B cell (primary cell): ENCODE results near the gene GIPC3. TPM values are rescaled to one million over a fixed set of nuclear protein-coding genes. Genes with fewer than 3 reads are reported as not detected.

Experiments used
- ATAC-seq: fragments of 200-7000 bp; cut with Tn5 transposase; one replicate; pipeline ENCODE4 v1.10.0; 2021; ENCODE audit warnings: low read depth, mild to moderate bottlenecking, moderate number of reproducible peaks, moderate library complexity
- CTCF ChIA-PET: fragments of 350-600 bp; sonication (Branson Sonifier 250); formaldehyde crosslinking; loops from one replicate; lab custom pipeline; 2021; ENCODE audit warnings: antibody characterized with exemption, inconsistent platforms; lab: Charles Lee
- POLR2A ChIA-PET: fragments of 350-600 bp; sonication (Branson Sonifier 250); formaldehyde crosslinking; loops from one replicate; lab custom pipeline; 2021; ENCODE audit warnings: antibody characterized with exemption; lab: Charles Lee
- DNase-seq: peaks from one replicate; pipeline ENCODE4 v3.0.0; 2013
- H2AFZ ChIP-seq: 2 replicates; pipeline ENCODE4 v1.6.1; 2012; ENCODE audit warnings: mild to moderate bottlenecking, low read depth, low read length; ENCODE audit not compliant: insufficient read depth, poor library complexity, severe bottlenecking
- H3K27ac ChIP-seq, 2 donors: 1 replicate in 1 of 2; 2 replicates in 1 of 2; pipeline ENCODE4 v1.5.1; 2012 to 2013; ENCODE audit warnings: low read length in 2 of 2, mild to moderate bottlenecking in 2 of 2, moderate library complexity in 1 of 2
- H3K27me3 ChIP-seq, 4 experiments: fragments of 200-600 bp in 1 of 4; sonication (generic) in 1 of 4; replicated peaks in 1 of 4; 1 replicate in 2 of 4; 2 replicates in 2 of 4; pipeline versions ENCODE4 v1.6.1 to v1.7.0; 2013 to 2016; ENCODE audit warnings: low read length in 3 of 4, mild to moderate bottlenecking in 2 of 4, mixed read lengths in 1 of 4, moderate library complexity in 1 of 4; ENCODE audit not compliant: insufficient read depth in 4 of 4, control insufficient read depth in 3 of 4; ENCODE audit errors: control extremely low read depth in 1 of 4
- H3K36me3 ChIP-seq, 2 experiments: replicated peaks in 1 of 2; 1 replicate in 1 of 2; 2 replicates in 1 of 2; pipeline versions ENCODE4 v1.6.1 to v1.7.1; 2013; ENCODE audit warnings: low read length in 1 of 2; ENCODE audit not compliant: insufficient read depth in 2 of 2, control insufficient read depth in 1 of 2; ENCODE audit errors: control extremely low read depth in 1 of 2, extremely low read depth in 1 of 2
- H3K4me1 ChIP-seq, 2 donors: fragments of 200-600 bp in 1 of 2; sonication (generic) in 1 of 2; 1 replicate in 1 of 2; 2 replicates in 1 of 2; pipeline versions ENCODE4 v1.5.1 to v1.6.1; 2013 to 2017; ENCODE audit warnings: low read length in 2 of 2; ENCODE audit not compliant: control insufficient read depth in 2 of 2, insufficient read depth in 2 of 2
- H3K4me2 ChIP-seq: replicated peaks from 2 replicates; pipeline ENCODE3; 2012; ENCODE audit warnings: mild to moderate bottlenecking, low read depth, low read length; ENCODE audit not compliant: poor library complexity, severe bottlenecking
- H3K4me3 ChIP-seq, 5 experiments: fragments of 200-600 bp in 1 of 5; sonication (generic) in 1 of 5; 1 replicate in 3 of 5; 2 replicates in 2 of 5; pipeline versions ENCODE4 v1.5.1 to v1.7.0; 2011 to 2016; ENCODE audit warnings: low read length in 4 of 5, mild to moderate bottlenecking in 4 of 5, low read depth in 2 of 5, control low read depth in 1 of 5, moderate library complexity in 1 of 5; ENCODE audit not compliant: insufficient read depth in 1 of 5; ENCODE audit errors: control extremely low read depth in 1 of 5, extremely low read depth in 1 of 5
- H3K79me2 ChIP-seq: fragments of 200-600 bp; sonication (generic); one replicate; pipeline ENCODE4 v1.6.0; 2016; ENCODE audit warnings: low read length; ENCODE audit not compliant: control insufficient read depth, insufficient read depth
- H3K9ac ChIP-seq: fragments of 200-600 bp; sonication (generic); 2 replicates; pipeline ENCODE4 v1.6.1; 2017; ENCODE audit warnings: mild to moderate bottlenecking, low read length, moderate library complexity
- H3K9me3 ChIP-seq, 3 donors: one replicate each; pipeline versions ENCODE4 v1.6.1 to v1.7.1; 2013; ENCODE audit warnings: low read length in 2 of 3; ENCODE audit not compliant: control insufficient read depth in 2 of 3, insufficient read depth in 1 of 3; ENCODE audit errors: control extremely low read depth in 1 of 3
- H4K20me1 ChIP-seq: 2 replicates; pipeline ENCODE4 v1.6.0; 2012; ENCODE audit warnings: mild to moderate bottlenecking, low read length; ENCODE audit not compliant: insufficient read depth, control insufficient read depth, poor library complexity, severe bottlenecking
- H3K27ac Mint-ChIP-seq: one replicate; pipeline ENCODE4 v1.8.0; 2021; ENCODE audit warnings: mixed read lengths
- H3K27me3 Mint-ChIP-seq: one replicate; pipeline ENCODE4 v1.8.0; 2021; ENCODE audit warnings: mixed read lengths
- H3K4me1 Mint-ChIP-seq: one replicate; pipeline ENCODE4 v1.8.0; 2021; ENCODE audit warnings: mixed read lengths
- H3K4me3 Mint-ChIP-seq: one replicate; pipeline ENCODE4 v1.8.0; 2021; ENCODE audit warnings: mixed read lengths
- H3K9me3 Mint-ChIP-seq: one replicate; pipeline ENCODE4 v1.8.0; 2022; ENCODE audit warnings: mixed read lengths; ENCODE audit not compliant: insufficient read depth
- EZH2 ChIP-seq: IDR thresholded peaks from 2 replicates; pipeline ENCODE4 v1.6.1; 2012; ENCODE audit warnings: borderline replicate concordance, low read depth, mild to moderate bottlenecking, moderate library complexity, low read length; ENCODE audit not compliant: insufficient read depth, poor library complexity, severe bottlenecking
- WGBS: methylation state at CpG from one replicate; pipeline ENCODE4 v1.1.5; 2013; ENCODE audit warnings: missing lambda C conversion rate; ENCODE audit not compliant: insufficient coverage; 5-methylcytosine and 5-hydroxymethylcytosine counted together
- intact Hi-C: fragments of 100-400 bp; cut with micrococcal nuclease; formaldehyde crosslinking; loops from one replicate; pipeline ENCODE4 v1.10.0; 2022
- polyA plus RNA-seq: library from polyadenylated mRNA; depleted of rRNA; stranded (reverse); fragments of >200 nt; gene quantifications from 2 replicates; pipeline ENCODE4 v1.2.3, GENCODE V29; 2012
- total RNA-seq, 2 donors: library from RNA; stranded (reverse); fragments of 120-200 nt in 1 of 2; gene quantifications; 1 replicate in 1 of 2; 2 replicates in 1 of 2; pipeline versions ENCODE4 v1.2.3 to v1.2.4, GENCODE V29; 2013 to 2022
- TF ChIP-seq, protein P1 (sequence below): fragments of 200-600 bp; IDR thresholded peaks from one replicate; pipeline ENCODE4 v1.8.0; 2022; ENCODE audit warnings: antibody characterized with exemption, mild to moderate bottlenecking

Gene GIPC3
- total and polyA plus RNA-seq, 2 donors (not counting 1 experiment from before 2014, with no cell fraction given) = 0.47 to 0.48 TPM

DNA sequence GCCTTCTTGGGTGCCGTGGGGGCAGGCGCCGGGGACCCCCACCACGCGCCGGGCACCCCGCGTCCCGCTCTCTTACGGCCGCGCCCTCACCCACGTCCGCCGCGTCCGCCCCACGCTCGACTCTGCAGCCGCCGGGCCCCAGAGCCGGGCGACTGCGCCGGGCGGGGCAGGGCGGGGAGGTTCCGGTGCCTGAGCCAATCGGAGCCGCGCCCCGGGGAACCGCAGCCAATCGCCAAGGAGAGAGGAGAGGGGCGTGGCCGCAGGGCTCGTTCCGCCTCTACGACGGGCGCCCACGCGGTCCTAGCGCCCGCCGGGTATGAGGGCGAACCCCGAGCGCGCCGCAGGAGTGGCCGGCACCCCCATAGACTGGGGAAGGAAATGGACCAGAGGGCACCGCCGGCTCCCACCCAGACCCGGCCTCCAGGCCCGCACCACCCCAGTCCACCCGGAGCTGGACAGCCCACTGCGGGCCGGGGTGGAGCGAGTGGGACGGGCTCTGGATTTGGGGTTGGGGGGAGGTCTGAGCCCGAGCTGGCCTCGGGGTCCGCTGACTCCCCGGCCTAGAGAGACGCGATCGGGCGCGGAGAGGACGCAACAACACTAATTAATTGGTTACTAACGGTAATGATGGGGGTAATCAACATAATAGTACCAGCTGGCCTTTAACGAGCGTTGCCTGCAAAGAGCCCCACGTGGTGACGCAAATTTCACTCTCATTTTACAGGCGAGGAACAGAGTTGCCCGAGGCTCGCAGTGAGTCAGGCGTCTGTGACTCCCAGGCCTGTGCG, 27.6 kb upstream of the GIPC3 start, which contains the start of gene MFSD12:
Gene MFSD12, minus strand, starts transcription at position 126 of the 788 bp plus-strand sequence. CDS start 183 bp downstream, outside the sequence.
- H3K4me1 ChIP-seq = peaks cover 42 to 60% of the 10 kb centered on the region in 2 donors
- no peaks in the 10 kb centered on the region for H3K36me3 ChIP-seq
- H3K9me3 ChIP-seq = no peaks in the 10 kb centered on the region
- peak within 1 kb of the TSS; percentile 72 for H3K9ac ChIP-seq
- under 1% methylated on average over 80 of the region's 81 CpGs for WGBS
- H3K4me3 ChIP-seq = peak within 1 kb of the TSS; percentile 36 to 87 (median 72)
- Mint-ChIP-seq H3K4me3 (peak within 1 kb of the TSS; percentile 99), H3K27ac (peak within 1 kb of the TSS; percentile 94), H3K27me3 (no peaks in the 10 kb centered on the region), H3K4me1 (peaks cover 43% of the 10 kb centered on the region), H3K9me3 (no peaks in the 10 kb centered on the region)
- TF ChIP-seq, protein P1, sequence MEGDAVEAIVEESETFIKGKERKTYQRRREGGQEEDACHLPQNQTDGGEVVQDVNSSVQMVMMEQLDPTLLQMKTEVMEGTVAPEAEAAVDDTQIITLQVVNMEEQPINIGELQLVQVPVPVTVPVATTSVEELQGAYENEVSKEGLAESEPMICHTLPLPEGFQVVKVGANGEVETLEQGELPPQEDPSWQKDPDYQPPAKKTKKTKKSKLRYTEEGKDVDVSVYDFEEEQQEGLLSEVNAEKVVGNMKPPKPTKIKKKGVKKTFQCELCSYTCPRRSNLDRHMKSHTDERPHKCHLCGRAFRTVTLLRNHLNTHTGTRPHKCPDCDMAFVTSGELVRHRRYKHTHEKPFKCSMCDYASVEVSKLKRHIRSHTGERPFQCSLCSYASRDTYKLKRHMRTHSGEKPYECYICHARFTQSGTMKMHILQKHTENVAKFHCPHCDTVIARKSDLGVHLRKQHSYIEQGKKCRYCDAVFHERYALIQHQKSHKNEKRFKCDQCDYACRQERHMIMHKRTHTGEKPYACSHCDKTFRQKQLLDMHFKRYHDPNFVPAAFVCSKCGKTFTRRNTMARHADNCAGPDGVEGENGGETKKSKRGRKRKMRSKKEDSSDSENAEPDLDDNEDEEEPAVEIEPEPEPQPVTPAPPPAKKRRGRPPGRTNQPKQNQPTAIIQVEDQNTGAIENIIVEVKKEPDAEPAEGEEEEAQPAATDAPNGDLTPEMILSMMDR = no peak
- no peak for TF ChIP-seq EZH2
- peak within 1 kb of the TSS; percentile 93 for H2AFZ ChIP-seq
- H3K27me3 ChIP-seq = no peaks in the 10 kb centered on the region
- DNase-seq (peak; percentile 95), ATAC-seq (peak; percentile 88)
- peaks cover 16% of the 10 kb centered on the region for H4K20me1 ChIP-seq
- ChIA-PET POLR2A (no interaction called here), CTCF (interaction anchor here (1.0 to 3.3 kb wide), 5 partner anchors 9 to 51 kb away, joined by 3 to 37 read pairs (median 6); partner anchors contain the start of gene GIPC3)
- H3K79me2 ChIP-seq = peaks cover 42% of the 10 kb centered on the region
- H3K4me2 ChIP-seq = peak within 1 kb of the TSS; percentile 93
- intact Hi-C loops = loop anchor here (1.0 to 5.0 kb wide), 4 partner anchors 15 to 205 kb away; partner anchors contain the start of genes APBA3, HMG20B, MRPL54 and TBXA2R
- peak within 1 kb of the TSS; percentile 48 to 87 for H3K27ac ChIP-seq
